Motor neuron (in vitro differentiated cells): ENCODE data around the gene OR8D1. TPM values are rescaled to one million over a fixed set of nuclear protein-coding genes. Genes with fewer than 3 reads are reported as not detected.
"Not testable (repeated sequence)": the region's sequence is repeated elsewhere in the genome, so short reads cannot be mapped to it uniquely, and the experiment has no call there.

Experiments used
- ATAC-seq, 8 experiments: fragments of 200-7000 bp; cut with Tn5 transposase; replicated peaks in 6 of 8; 2 replicates each; pipeline ENCODE4 v1.8.0; 2021; ENCODE audit warnings: mild to moderate bottlenecking in 8 of 8, moderate library complexity in 8 of 8
- H3K27ac ChIP-seq, 2 donors: fragments of 250-450 bp; sonication (Bioruptor Pico); 2 replicates each; pipeline ENCODE4 v1.9.0; 2021; ENCODE audit warnings: antibody characterized with exemption in 2 of 2, mild to moderate bottlenecking in 2 of 2, moderate library complexity in 1 of 2
- H3K4me1 ChIP-seq, 2 donors: fragments of 250-450 bp; sonication (Bioruptor Pico); replicated peaks in 1 of 2; 2 replicates each; pipeline ENCODE4 v1.6.1; 2021; ENCODE audit warnings: antibody characterized with exemption in 2 of 2, mild to moderate bottlenecking in 2 of 2, moderate library complexity in 1 of 2
- H3K4me3 ChIP-seq, 5 donors: fragments of 250-450 bp; sonication (Bioruptor Pico); 2 replicates each; pipeline ENCODE4 v1.9.0; 2021; ENCODE audit warnings: antibody characterized with exemption in 5 of 5, mild to moderate bottlenecking in 5 of 5, moderate library complexity in 4 of 5
- WGBS, 10 experiments: fragments of 450-650 bp; shearing (Covaris generic); methylation state at CpG; one replicate each; pipeline ENCODE4 v1.0.0; 2022; 5-methylcytosine and 5-hydroxymethylcytosine counted together
- in situ Hi-C, 9 experiments: fragments of 400-800 bp; cut with MboI; loops; one replicate each; pipeline ENCODE4 v1.15.0; 2021; ENCODE audit warnings: low sequenced_read_pairs in 9 of 9, low pct_unique_long_range_greater_than_20kb in 2 of 9; ENCODE audit not compliant: unreplicated experiment in 9 of 9
- total RNA-seq, 8 experiments: library from RNA; unstranded; fragments of 300-600 nt; gene quantifications; 2 replicates each; pipeline versions ENCODE4 v1.2.3 to v1.2.4, GENCODE V29; 2022

OR8D1 gene
- total RNA-seq, 8 experiments from 2014 or later, result 0.05 to 0.66 (median 0.18) TPM; not detected in 3

GRCh38 chr11:124276081-124276480 is 37.7 kb downstream of the OR8D1 start:
- no peak for ATAC-seq
- 0 to 100% (median 94%) methylated on average over 1 of the region's 1 CpG; no CpG with 5 or more reads in 4 of the 10 experiments for WGBS, 10 experiments
- in situ Hi-C loops, result no loop called here
- H3K4me3 ChIP-seq, result no peak overlapping the region
- no peaks in the 10 kb centered on the region for H3K4me1 ChIP-seq
- no peak overlapping the region for H3K27ac ChIP-seq

GRCh38 chr11:124274000-124274399 is 39.7 kb downstream of the OR8D1 start:
- Histone ChIP-seq H3K4me1 (no peaks in the 10 kb centered on the region), H3K27ac (no peak overlapping the region), H3K4me3 (no peak overlapping the region)
- ATAC-seq, result no peak
- in situ Hi-C loops, result no loop called here
- 45 to 100% (median 89%) methylated on average over 1 to 2 of the region's 2 CpGs; no CpG with 5 or more reads in 1 of the 10 experiments for WGBS, 10 experiments

- H3K4me3 ChIP-seq, ATAC-seq, H3K4me1 ChIP-seq, in situ Hi-C loops, H3K27ac ChIP-seq: not testable (repeated sequence)
- 13 to 100% (median 40%) methylated on average over 2 to 5 of the region's 7 CpGs; no CpG with 5 or more reads in 2 of the 10 experiments for WGBS, 10 experiments
Measured at GRCh38 chr11:124270886-124271285, 42.9 kb downstream of the OR8D1 start.

GRCh38 chr11:124265041-124265440 is 48.7 kb downstream of the OR8D1 start:
- H3K4me3 ChIP-seq, ATAC-seq, H3K27ac ChIP-seq, H3K4me1 ChIP-seq, in situ Hi-C loops: not testable (repeated sequence)
- 87 to 93% methylated on average over 3 of the region's 4 CpGs; no CpG with 5 or more reads in 8 of the 10 experiments for WGBS, 10 experiments

- Histone ChIP-seq H3K4me3 (no peak within 1 kb of the TSS), H3K27ac (no peak within 1 kb of the TSS), H3K4me1 (no peaks in the 10 kb centered on the region)
- no peak for ATAC-seq
- 9 to 80% (median 47%) methylated on average over 1 to 4 of the region's 4 CpGs for WGBS, 10 experiments
- in situ Hi-C loops, result no loop called here
Measured at GRCh38 chr11:124256076-124256475, 57.7 kb downstream of the OR8D1 start, which contains the start of gene OR8G5. OR8G5 (plus strand) TSS chr11:124256376; CDS start chr11:124264932, 8,556 bp downstream.

Other genes with a start within 250 kb of the OR8D1 start
- gene VWA5A, start 198.5 kb downstream of the OR8D1 start, total RNA-seq, result 10 to 100 TPM in 6 of 8 experiments, 1 to 10 TPM in 2; 7.0 to 34.7 (median 15.4) TPM
- under 1 TPM in 3 of 8 experiments, not detected in 5; 0.17 to 0.43 (median 0.28) TPM for gene OR10D3, start 130.6 kb downstream of the OR8D1 start, total RNA-seq
- under 1 TPM in 5 of 8 experiments, not detected in 3; 0.05 to 0.29 (median 0.14) TPM for gene OR8G1, start 72.9 kb downstream of the OR8D1 start, total RNA-seq
- gene OR8G5, start 57.6 kb downstream of the OR8D1 start, total RNA-seq, result under 1 TPM in 4 of 8 experiments, not detected in 4; 0.27 to 0.59 (median 0.30) TPM
- under 1 TPM in 2 of 8 experiments, not detected in 6; 0.42 to 0.76 TPM for gene OR8D2, start 6.2 kb upstream of the OR8D1 start, total RNA-seq
- gene OR8B2, start 70.5 kb upstream of the OR8D1 start, total RNA-seq, result under 1 TPM in 1 of 8 experiments, not detected in 7; 0.66 TPM
- gene OR8B3, start 85.1 kb upstream of the OR8D1 start, total RNA-seq, result under 1 TPM in 2 of 8 experiments, not detected in 6; 0.09 to 0.33 TPM
- under 1 TPM in 1 of 8 experiments, not detected in 7; 0.38 TPM for gene OR8B4, start 110.9 kb upstream of the OR8D1 start, total RNA-seq
- under 1 TPM in 5 of 8 experiments, not detected in 3; 0.04 to 0.76 (median 0.14) TPM for gene OR8B8, start 131.7 kb upstream of the OR8D1 start, total RNA-seq
- 1 to 10 TPM in 1 of 8 experiments, under 1 TPM in 3, not detected in 4; 0.25 to 1.2 (median 0.40) TPM for gene OR8B12, start 229.7 kb upstream of the OR8D1 start, total RNA-seq